HUES48 (cell line): ENCODE measurements around the gene PTBP3.

Experiments used
- H3K27ac ChIP-seq: one replicate; pipeline ENCODE4 v1.7.0; 2013; ENCODE audit warnings: low read depth, low read length, inconsistent platforms
- H3K27me3 ChIP-seq: 2 replicates; pipeline ENCODE4 v1.6.1; 2013; ENCODE audit warnings: mild to moderate bottlenecking, low read length; ENCODE audit not compliant: control insufficient read depth, insufficient read depth
- H3K36me3 ChIP-seq: 2 replicates; pipeline ENCODE4 v1.6.1; 2013; ENCODE audit warnings: low read length; ENCODE audit not compliant: control insufficient read depth, insufficient read depth
- H3K4me1 ChIP-seq: 2 replicates; pipeline ENCODE4 v1.6.1; 2013; ENCODE audit warnings: mild to moderate bottlenecking, low read length; ENCODE audit not compliant: control insufficient read depth, insufficient read depth
- H3K4me3 ChIP-seq: 2 replicates; pipeline ENCODE4 v1.5.1; 2013; ENCODE audit warnings: mild to moderate bottlenecking, low read depth, low read length
- H3K9ac ChIP-seq: 2 replicates; pipeline ENCODE4 v1.6.1; 2013; ENCODE audit warnings: mild to moderate bottlenecking, low read depth, low read length, moderate library complexity
- H3K9me3 ChIP-seq: 2 replicates; pipeline ENCODE4 v1.6.1; 2013; ENCODE audit warnings: low read length; ENCODE audit not compliant: control insufficient read depth, insufficient read depth

The PTBP3 gene

GRCh38 chr9:112180387-112180881, 153.0 kb downstream of the PTBP3 start:
- peaks cover 5% of the 10 kb centered on the region; the same call in 1 of the 2 replicates for H3K4me1 ChIP-seq
- H3K27ac ChIP-seq, result no peak overlapping the region
- H3K9me3 ChIP-seq, result no peaks in the 10 kb centered on the region
- no peak overlapping the region for H3K9ac ChIP-seq
- H3K4me3 ChIP-seq, result no peak overlapping the region
- no peaks in the 10 kb centered on the region for H3K36me3 ChIP-seq
- peaks cover 17% of the 10 kb centered on the region for H3K27me3 ChIP-seq

DNA sequence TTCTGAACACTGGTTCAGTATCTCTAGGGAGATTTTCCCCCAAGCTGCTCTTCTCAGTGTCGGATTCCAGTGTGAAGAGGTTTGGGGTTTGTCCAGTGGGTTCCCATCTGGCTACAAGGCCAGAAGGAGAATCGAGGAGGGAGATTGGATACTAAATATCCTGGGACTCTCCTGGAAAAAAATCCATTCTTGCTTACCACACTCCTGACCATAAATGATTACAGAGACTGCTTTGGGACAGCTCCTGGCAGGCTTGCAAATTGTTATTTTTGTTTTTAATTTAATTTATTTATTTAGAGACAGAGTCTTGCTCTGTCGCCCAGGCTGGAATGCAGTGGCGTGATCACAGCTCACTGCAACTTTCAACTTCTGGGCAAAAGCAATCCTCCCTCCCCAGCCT, 153.6 kb downstream of the PTBP3 start:
- peaks cover 5% of the 10 kb centered on the region; the same call in 1 of the 2 replicates for H3K4me1 ChIP-seq
- H3K27me3 ChIP-seq, result peaks cover 21% of the 10 kb centered on the region
- no peaks in the 10 kb centered on the region for H3K36me3 ChIP-seq
- H3K9me3 ChIP-seq, result no peaks in the 10 kb centered on the region
- H3K9ac ChIP-seq, result no peak overlapping the region
- no peak overlapping the region for H3K4me3 ChIP-seq
- no peak overlapping the region for H3K27ac ChIP-seq

- Histone ChIP-seq H3K36me3 (no peaks in the 10 kb centered on the region), H3K9ac (no peak overlapping the region), H3K27ac (no peak overlapping the region), H3K9me3 (no peaks in the 10 kb centered on the region), H3K27me3 (peaks cover 38% of the 10 kb centered on the region), H3K4me1 (peaks cover 8% of the 10 kb centered on the region; the same call in 1 of the 2 replicates), H3K4me3 (no peak overlapping the region)
Observed at GRCh38 chr9:112176524-112176923, 156.9 kb downstream of the PTBP3 start.

GRCh38 chr9:112175796-112176315, 157.6 kb downstream of the PTBP3 start:
- Histone ChIP-seq H3K9ac (no peak overlapping the region), H3K4me3 (peak overlapping the region; percentile 67), H3K27me3 (peaks cover 38% of the 10 kb centered on the region), H3K36me3 (no peaks in the 10 kb centered on the region), H3K27ac (no peak overlapping the region), H3K4me1 (peaks cover 8% of the 10 kb centered on the region; the same call in 1 of the 2 replicates), H3K9me3 (no peaks in the 10 kb centered on the region)

- Histone ChIP-seq H3K27me3 (peaks cover 38% of the 10 kb centered on the region), H3K27ac (no peak within 1 kb of the TSS), H3K4me3 (peak within 1 kb of the TSS; percentile 67), H3K4me1 (peaks cover 5% of the 10 kb centered on the region; the same call in 1 of the 2 replicates), H3K9me3 (no peaks in the 10 kb centered on the region), H3K36me3 (no peaks in the 10 kb centered on the region), H3K9ac (peak within 1 kb of the TSS; percentile 49; the same call in 1 of the 2 replicates)
Observed at GRCh38 chr9:112174965-112175795, 158.2 kb downstream of the PTBP3 start, which contains the start of gene SUSD1. SUSD1 (minus strand) TSS chr9:112175297; CDS start chr9:112175235, 62 bp downstream.

DNA sequence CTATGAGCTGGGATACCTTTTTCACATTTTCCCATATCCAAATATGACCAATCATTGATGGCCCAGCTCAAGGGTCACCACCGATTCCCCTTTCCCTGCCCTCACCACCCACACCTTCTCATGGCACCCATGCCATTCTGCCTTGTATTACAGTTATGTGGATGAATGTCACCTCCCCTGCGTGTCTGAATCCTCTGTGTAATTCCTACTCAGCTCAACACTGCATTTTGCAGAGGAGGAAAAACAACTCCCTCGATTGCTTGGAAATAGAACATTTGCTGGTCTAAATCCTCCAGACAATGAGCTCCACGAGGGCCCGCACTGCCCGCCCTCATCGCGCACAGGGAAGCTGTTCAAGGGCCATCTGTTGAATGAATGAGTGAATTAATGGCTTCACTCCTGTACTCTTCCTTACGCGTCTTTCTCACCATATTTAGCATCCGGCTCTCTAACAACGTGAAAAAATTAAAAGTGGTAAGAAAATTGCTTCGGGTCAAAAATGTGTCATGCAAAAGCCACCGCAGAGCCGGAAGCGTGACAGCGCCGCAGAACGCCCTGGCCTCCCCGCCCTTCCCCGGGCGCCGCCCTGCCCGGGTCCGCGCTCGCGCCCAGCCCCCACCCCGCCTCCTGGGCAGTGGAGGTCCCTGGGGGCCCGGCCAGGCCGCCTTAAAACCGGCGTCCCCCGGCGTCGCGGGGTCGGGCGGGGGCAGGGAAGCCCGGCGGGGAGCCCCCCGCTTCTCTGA, 159.0 kb downstream of the PTBP3 start:
- Histone ChIP-seq H3K27me3 (peaks cover 38% of the 10 kb centered on the region), H3K36me3 (no peaks in the 10 kb centered on the region), H3K4me3 (peak overlapping the region; percentile 67), H3K27ac (no peak overlapping the region), H3K4me1 (peaks cover 8% of the 10 kb centered on the region; the same call in 1 of the 2 replicates), H3K9ac (peak overlapping the region; percentile 49; the same call in 1 of the 2 replicates), H3K9me3 (no peaks in the 10 kb centered on the region)

DNA sequence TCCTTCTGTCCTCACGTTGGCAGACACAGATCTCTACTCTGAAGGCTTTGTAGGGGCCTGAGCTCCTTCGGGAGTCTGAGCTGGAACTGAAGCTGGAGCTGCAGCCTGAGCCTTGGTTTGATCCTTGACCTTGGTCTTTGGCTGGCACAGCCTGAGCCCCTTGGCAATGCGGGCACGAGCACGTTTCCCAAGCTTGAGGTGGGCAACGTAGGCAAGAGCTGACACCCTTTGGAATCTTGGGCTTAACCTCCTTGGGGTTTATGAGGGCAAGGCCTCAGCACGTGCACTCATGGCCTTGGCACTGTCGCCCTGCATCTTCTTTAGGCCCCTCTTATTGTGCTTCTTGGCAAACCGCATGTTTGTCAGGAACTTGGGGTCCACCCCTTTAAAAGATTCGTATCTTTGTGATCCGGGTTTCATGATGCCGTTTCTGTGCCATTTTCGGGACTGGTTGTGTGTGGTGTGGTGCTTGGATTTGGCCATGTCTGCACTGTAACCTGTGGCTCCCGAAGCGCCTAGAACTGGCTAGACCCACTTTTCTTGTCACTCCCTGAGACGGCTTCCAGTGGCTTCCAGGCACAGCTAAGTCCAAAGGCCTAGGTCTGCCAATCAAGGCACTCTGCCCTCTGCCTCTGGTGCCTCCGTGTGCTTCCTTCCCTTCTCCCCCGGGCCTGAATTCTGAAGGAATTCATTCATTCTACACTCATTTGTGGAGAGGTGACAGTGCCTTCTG, 159.8 kb downstream of the PTBP3 start:
- Histone ChIP-seq H3K9me3 (no peaks in the 10 kb centered on the region), H3K4me1 (peaks cover 8% of the 10 kb centered on the region; the same call in 1 of the 2 replicates), H3K36me3 (no peaks in the 10 kb centered on the region), H3K4me3 (peak overlapping the region; percentile 67; the same call in 1 of the 2 replicates), H3K9ac (no peak overlapping the region), H3K27ac (no peak overlapping the region), H3K27me3 (peaks cover 38% of the 10 kb centered on the region)

GRCh38 chr9:112170968-112171367, 162.5 kb downstream of the PTBP3 start:
- H3K27me3 ChIP-seq, result peaks cover 27% of the 10 kb centered on the region
- H3K9me3 ChIP-seq, result no peaks in the 10 kb centered on the region
- H3K27ac ChIP-seq, result no peak overlapping the region
- H3K4me3 ChIP-seq, result no peak overlapping the region
- H3K36me3 ChIP-seq, result no peaks in the 10 kb centered on the region
- peaks cover 15% of the 10 kb centered on the region for H3K4me1 ChIP-seq
- no peak overlapping the region for H3K9ac ChIP-seq

DNA sequence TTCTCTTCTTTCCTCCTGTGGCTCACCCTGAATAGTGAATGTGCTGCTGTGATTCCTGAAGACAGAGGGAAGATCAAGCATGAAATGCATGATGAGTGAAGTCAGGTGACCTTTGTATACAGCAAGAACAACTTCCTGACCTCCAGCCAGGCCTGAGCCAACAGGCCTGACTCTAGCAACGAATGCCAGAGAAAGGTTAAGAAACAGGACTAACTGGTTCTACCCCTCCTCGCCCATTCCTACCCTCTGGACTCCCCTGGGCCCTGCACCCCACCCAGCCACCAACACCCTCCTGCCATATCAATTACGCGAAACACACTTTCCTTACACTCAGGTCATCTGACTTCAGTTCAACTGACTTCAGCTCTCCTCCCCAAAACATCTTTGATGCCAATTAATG, 163.2 kb downstream of the PTBP3 start:
- H3K27ac ChIP-seq, result no peak overlapping the region
- H3K27me3 ChIP-seq, result peaks cover 19% of the 10 kb centered on the region
- H3K36me3 ChIP-seq, result no peaks in the 10 kb centered on the region
- no peak overlapping the region for H3K4me3 ChIP-seq
- H3K4me1 ChIP-seq, result peaks cover 16% of the 10 kb centered on the region
- H3K9ac ChIP-seq, result no peak overlapping the region
- no peaks in the 10 kb centered on the region for H3K9me3 ChIP-seq

DNA sequence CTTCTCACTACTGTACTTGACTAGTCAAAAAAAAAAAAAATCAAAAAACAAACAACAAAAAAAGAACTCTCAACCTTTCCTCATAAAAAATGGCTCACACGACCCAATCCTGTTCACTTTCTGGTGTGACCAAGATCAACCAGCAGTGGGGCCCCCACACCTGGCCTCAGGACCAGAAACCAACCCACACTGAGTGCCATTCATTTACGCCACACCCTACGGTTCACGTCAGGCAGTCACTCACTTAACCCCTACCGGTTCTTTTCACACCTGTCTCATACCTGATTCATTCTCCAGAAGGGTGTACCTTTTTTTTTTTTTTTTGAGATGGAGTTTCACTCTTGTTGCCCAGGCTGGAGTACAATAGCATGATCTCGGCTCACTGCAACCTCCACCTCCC, 164.1 kb downstream of the PTBP3 start:
- Histone ChIP-seq H3K9me3 (no peaks in the 10 kb centered on the region), H3K9ac (no peak overlapping the region), H3K36me3 (no peaks in the 10 kb centered on the region), H3K4me1 (peaks cover 16% of the 10 kb centered on the region), H3K27me3 (peaks cover 16% of the 10 kb centered on the region), H3K27ac (no peak overlapping the region), H3K4me3 (no peak overlapping the region)
